Gastroesophageal sphincter (tissue), 2 donors: ENCODE data around the gene CYP26B1.

ENCODE experiments used
- EP300 ChIP-seq: sonication (generic); formaldehyde crosslinking; IDR thresholded peaks from one replicate; pipeline ENCODE4 v1.6.1; 2017; ENCODE audit warnings: antibody characterized with exemption, mild to moderate bottlenecking
- POLR2AphosphoS5 ChIP-seq: sonication (generic); formaldehyde crosslinking; IDR thresholded peaks from one replicate; pipeline ENCODE4 v1.6.1; 2017; ENCODE audit warnings: antibody characterized with exemption

GRCh38 chr2:72084584-72084976 is 63.1 kb downstream of the CYP26B1 start:
- no peak for TF ChIP-seq EP300
- no peak for TF ChIP-seq POLR2AphosphoS5
